Sigmoid colon (tissue), 7 donors: ENCODE measurements around the gene ERVW-1. TPM values are rescaled to one million over a fixed set of nuclear protein-coding genes. Genes with fewer than 3 reads are reported as not detected.

Experiments used
- DNase-seq: peaks from one replicate; pipeline ENCODE4 v3.0.0-alpha.2; 2019
- H3K27ac ChIP-seq, 4 donors: fragments of 200-600 bp; sonication (generic); one replicate each; pipeline ENCODE4 v1.5.1; 2016 to 2019; ENCODE audit warnings: mild to moderate bottlenecking in 1 of 4
- H3K27me3 ChIP-seq, 3 donors: fragments of 200-600 bp; sonication (generic); one replicate each; pipeline ENCODE4 v1.5.1; 2019; ENCODE audit warnings: mild to moderate bottlenecking in 1 of 3
- H3K36me3 ChIP-seq, 4 donors: fragments of 200-600 bp; sonication (generic); one replicate each; pipeline ENCODE4 v1.5.1; 2016 to 2019
- H3K4me1 ChIP-seq, 4 donors: fragments of 200-600 bp; sonication (generic); one replicate each; pipeline ENCODE4 v1.5.1; 2017 to 2019
- H3K4me3 ChIP-seq, 4 donors: fragments of 200-600 bp; sonication (generic); one replicate each; pipeline ENCODE4 v1.5.1; 2017 to 2019; ENCODE audit warnings: mild to moderate bottlenecking in 2 of 4, moderate library complexity in 1 of 4
- H3K9me3 ChIP-seq, 4 donors: fragments of 200-600 bp in 3 of 4; sonication (generic) in 3 of 4; one replicate each; pipeline versions ENCODE4 v1.5.1 to v1.6.1; 2013 to 2019
- CTCF ChIP-seq, 4 experiments: fragments of 450-650 bp in 3 of 4; fragments of 200-600 bp in 1 of 4; IDR thresholded peaks; one replicate each; pipeline ENCODE4 v1.5.1; 2016 to 2019; ENCODE audit warnings: antibody characterized with exemption in 4 of 4, mild to moderate bottlenecking in 3 of 4, moderate library complexity in 2 of 4
- EP300 ChIP-seq, 4 donors: sonication (generic); formaldehyde crosslinking; IDR thresholded peaks; one replicate each; pipeline ENCODE4 v1.6.1; 2017; ENCODE audit warnings: antibody characterized with exemption in 4 of 4
- POLR2A ChIP-seq, 2 donors: fragments of 450-650 bp; IDR thresholded peaks; one replicate each; pipeline ENCODE4 v1.6.1; 2016; ENCODE audit warnings: antibody characterized with exemption in 2 of 2, mild to moderate bottlenecking in 2 of 2, moderate library complexity in 2 of 2
- POLR2AphosphoS5 ChIP-seq, 4 donors: sonication (generic); formaldehyde crosslinking; IDR thresholded peaks; one replicate each; pipeline ENCODE4 v1.6.1; 2017; ENCODE audit warnings: antibody characterized with exemption in 4 of 4
- WGBS, 2 donors: extraction: QIAGEN DNeasy Blood & Tissue Kit; methylation state at CpG; one replicate each; pipeline ENCODE4 v1.1.7; 2013; 5-methylcytosine and 5-hydroxymethylcytosine counted together
- intact Hi-C: fragments of 100-400 bp; cut with DNase I; formaldehyde crosslinking; loops from one replicate; pipeline ENCODE4 v1.15.1; 2023
- polyA plus RNA-seq, 3 donors: library from polyadenylated mRNA; stranded (reverse); fragments of 200-250 nt; gene quantifications; one replicate each; pipeline ENCODE4 v1.2.3, GENCODE V29; 2013
- total RNA-seq, 4 donors: library from RNA; depleted of rRNA; stranded (reverse); fragments of >200 nt; gene quantifications; one replicate each; pipeline ENCODE4 v1.1.0, GENCODE V29; 2016
- donor health status: healthy with polysubstance abuse.
- donor health status: Bipolar disorder and iron deficiency.
- donor health status: healthy.

The ERVW-1 gene
- total and polyA plus RNA-seq, 7 donors, result 0.03 TPM; not detected in 6

GRCh38 chr7:92427193-92427592, 50.6 kb downstream of the ERVW-1 start:
- 91 to 96% methylated on average over 3 of the region's 3 CpGs for WGBS, 2 donors
- no peaks in the 10 kb centered on the region for H3K36me3 ChIP-seq
- intact Hi-C loops, result no loop called here

DNA sequence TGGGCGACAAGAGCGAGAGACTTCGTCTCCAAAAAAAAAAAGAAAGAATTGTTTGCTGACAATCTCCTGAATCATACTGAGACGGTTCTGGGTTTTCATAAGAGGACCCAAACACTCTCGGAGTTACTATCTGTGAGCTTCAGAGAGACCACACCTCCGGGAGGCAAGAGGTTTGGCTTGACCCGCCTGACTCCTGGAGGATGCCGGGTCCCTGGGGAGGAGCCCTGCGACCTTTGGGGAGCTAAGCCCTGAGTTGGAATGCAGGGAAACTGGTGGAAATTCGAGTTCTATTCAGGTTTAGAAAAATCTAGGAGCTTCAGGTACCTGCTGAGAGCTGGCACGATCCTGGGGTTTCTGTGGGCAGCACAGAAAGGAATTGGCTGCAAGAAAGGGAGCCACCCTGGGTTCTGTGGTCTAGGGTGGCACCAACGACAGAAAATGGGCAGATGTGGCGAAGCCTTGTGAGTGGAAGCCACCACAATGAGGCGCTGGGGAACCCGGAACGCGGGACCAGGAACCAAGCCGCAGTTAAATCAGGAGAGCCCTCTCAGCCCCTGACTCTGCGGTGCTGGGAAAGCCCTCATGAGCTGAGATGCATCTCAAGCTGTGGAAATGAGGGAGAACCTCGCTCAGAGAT, 52.3 kb downstream of the ERVW-1 start:
- H3K4me1 ChIP-seq, result peaks cover 0 to 8% (median 0%) of the 10 kb centered on the region in 4 donors
- 53 to 54% methylated on average over 20 of the region's 20 CpGs for WGBS, 2 donors
- TF ChIP-seq CTCF (IDR thresholded peaks at IDR 0.05) (no peak), POLR2AphosphoS5 (IDR thresholded peaks at IDR 0.05) (no peak), EP300 (IDR thresholded peaks at IDR 0.05) (no peak), POLR2A (IDR thresholded peaks at IDR 0.05) (no peak)
- no peak for DNase-seq
- intact Hi-C loops, result no loop called here
- H3K9me3 ChIP-seq, result no peaks in the 10 kb centered on the region
- H3K36me3 ChIP-seq, result no peaks in the 10 kb centered on the region
- H3K27me3 ChIP-seq, result peaks cover 0 to 5% (median 0%) of the 10 kb centered on the region in 3 donors
- no peak overlapping the region for H3K27ac ChIP-seq
- H3K4me3 ChIP-seq, result no peak overlapping the region

More at GRCh38 chr7:92427193-92427592, 50.6 kb downstream of the ERVW-1 start:
- H3K4me3 ChIP-seq, result no peak overlapping the region
- H3K4me1 ChIP-seq, result peaks cover 0 to 8% (median 0%) of the 10 kb centered on the region in 4 donors
- DNase-seq, result no peak
- TF ChIP-seq CTCF (IDR thresholded peaks at IDR 0.05) (no peak), POLR2A (IDR thresholded peaks at IDR 0.05) (no peak), EP300 (IDR thresholded peaks at IDR 0.05) (no peak), POLR2AphosphoS5 (IDR thresholded peaks at IDR 0.05) (no peak)
- H3K9me3 ChIP-seq, result no peaks in the 10 kb centered on the region
- no peak overlapping the region for H3K27ac ChIP-seq
- H3K27me3 ChIP-seq, result peaks cover 0 to 5% (median 0%) of the 10 kb centered on the region in 3 donors

DNA sequence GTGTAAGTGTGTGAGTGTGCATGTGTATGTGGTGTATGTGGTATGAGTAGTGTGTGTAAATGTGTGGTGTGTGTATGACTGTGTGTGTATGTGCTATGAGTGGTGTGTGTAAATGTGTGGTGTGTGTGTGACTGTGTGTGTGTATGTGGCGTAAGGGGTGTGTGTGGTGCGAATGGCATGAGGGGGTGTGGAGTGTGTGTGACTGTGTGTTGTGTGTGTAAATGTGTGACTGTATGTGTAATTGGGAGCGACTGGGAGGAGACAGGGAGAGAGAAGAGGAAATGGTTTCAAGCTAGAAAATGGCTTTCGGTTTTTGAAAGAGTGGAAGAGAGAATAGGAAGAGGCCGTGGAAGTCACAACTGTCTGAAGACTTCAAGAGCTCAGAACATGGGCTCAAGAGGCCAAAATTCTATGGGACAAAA, 54.0 kb downstream of the ERVW-1 start:
- peak overlapping the region in 2 of 4 donors; percentile 54 for H3K4me3 ChIP-seq
- DNase-seq, result no peak
- peaks cover 0 to 8% (median 0%) of the 10 kb centered on the region in 4 donors for H3K4me1 ChIP-seq
- 78 to 79% methylated on average over 5 of the region's 5 CpGs for WGBS, 2 donors
- peak overlapping the region in 2 of 4 donors; percentile 58 to 67 for H3K27ac ChIP-seq
- H3K36me3 ChIP-seq, result no peaks in the 10 kb centered on the region
- TF ChIP-seq POLR2A (IDR thresholded peaks at IDR 0.05) (no peak), POLR2AphosphoS5 (IDR thresholded peaks at IDR 0.05) (no peak), CTCF (IDR thresholded peaks at IDR 0.05) (no peak), EP300 (IDR thresholded peaks at IDR 0.05) (no peak)
- intact Hi-C loops, result loop anchor here (1.0 kb wide), 1 partner anchor 24 kb away; the partner anchor contains the start of gene GATAD1
- peaks cover 0 to 5% (median 0%) of the 10 kb centered on the region in 3 donors for H3K27me3 ChIP-seq
- no peaks in the 10 kb centered on the region for H3K9me3 ChIP-seq

- no peaks in the 10 kb centered on the region for H3K9me3 ChIP-seq
- 96% methylated on average over 6 of the region's 6 CpGs for WGBS, 2 donors
- H3K36me3 ChIP-seq, result no peaks in the 10 kb centered on the region
- H3K27ac ChIP-seq, result no peak overlapping the region
- no peak for TF ChIP-seq CTCF (IDR thresholded peaks at IDR 0.05)
- no peak for TF ChIP-seq POLR2AphosphoS5 (IDR thresholded peaks at IDR 0.05)
- no peak for TF ChIP-seq EP300 (IDR thresholded peaks at IDR 0.05)
- TF ChIP-seq POLR2A (IDR thresholded peaks at IDR 0.05), result no peak
- intact Hi-C loops, result no loop called here
- peaks cover 0 to 5% (median 0%) of the 10 kb centered on the region in 3 donors for H3K27me3 ChIP-seq
- H3K4me3 ChIP-seq, result no peak overlapping the region
- peaks cover 0 to 8% (median 0%) of the 10 kb centered on the region in 4 donors for H3K4me1 ChIP-seq
- no peak for DNase-seq
These were observed 54.8 kb downstream of the ERVW-1 start for GRCh38 chr7:92422926-92423325.
